GM18526 (cell line): ENCODE data around the gene GRM3.

Experiments used
- POLR2A ChIP-seq: IDR thresholded peaks from 3 replicates; pipeline ENCODE4 v1.6.1; 2011; ENCODE audit not compliant: insufficient read length; ENCODE audit errors: extremely low read depth

GRM3 gene

DNA sequence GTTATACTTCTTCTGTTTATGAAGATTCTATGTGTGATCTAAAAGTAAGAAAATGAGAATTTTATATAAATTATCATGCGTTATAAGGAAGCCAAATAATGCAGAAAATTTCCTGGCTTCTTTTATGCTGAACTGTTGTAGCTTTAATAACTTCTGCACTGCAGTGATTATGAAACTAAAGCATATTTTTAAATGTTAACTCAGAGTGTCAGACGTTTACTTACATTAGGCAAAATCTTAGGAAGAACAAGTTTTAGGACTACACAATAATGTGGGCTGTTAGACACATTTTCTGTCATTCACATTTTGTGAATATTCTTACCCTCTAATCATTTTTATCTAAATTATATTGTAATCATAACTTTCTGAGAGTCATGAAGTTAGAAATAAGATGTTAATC is 22.0 kb downstream of the GRM3 start:
- no peak for TF ChIP-seq POLR2A

GRCh38 chr7:86667732-86668131 is 24.0 kb downstream of the GRM3 start:
- no peak for TF ChIP-seq POLR2A

GRCh38 chr7:86668315-86668714 is 24.6 kb downstream of the GRM3 start:
- TF ChIP-seq POLR2A, result no peak

DNA sequence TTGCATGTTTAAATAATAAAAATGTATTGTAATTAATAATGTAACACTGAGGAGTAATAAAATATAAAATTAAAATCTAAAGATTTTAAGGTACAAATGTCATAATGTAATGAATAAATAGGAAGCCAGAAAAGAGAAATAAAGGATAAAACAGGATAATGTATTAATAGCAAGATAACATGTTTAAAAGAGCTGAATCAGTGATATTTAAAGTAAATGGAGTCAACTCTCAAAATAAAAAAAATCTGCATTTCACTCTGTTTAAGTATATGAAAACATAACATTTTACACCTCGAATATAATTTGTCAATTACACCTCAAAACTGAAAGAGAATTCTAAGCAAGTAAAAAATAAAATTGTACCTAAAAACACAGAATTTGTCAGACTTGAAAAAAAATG is 44.1 kb downstream of the GRM3 start:
- no peak for TF ChIP-seq POLR2A

DNA sequence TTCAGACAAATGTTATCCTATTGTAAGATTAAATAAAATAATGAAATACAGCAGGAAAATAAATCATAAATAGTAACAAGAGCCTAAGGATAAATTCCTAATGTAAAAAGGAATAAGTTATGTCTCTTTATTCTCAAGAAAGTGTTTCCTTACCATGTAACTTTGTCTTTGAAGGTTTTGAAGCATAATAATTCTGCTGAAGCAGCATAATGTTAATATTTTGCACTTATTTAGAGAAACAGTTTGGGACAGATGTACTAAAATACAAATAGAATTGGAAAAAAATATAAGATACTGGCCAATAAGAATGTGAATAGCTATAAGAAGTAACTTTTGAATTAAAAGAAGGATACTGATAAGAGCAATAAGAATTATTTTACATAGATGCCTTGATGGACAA is 45.7 kb downstream of the GRM3 start:
- TF ChIP-seq POLR2A, result no peak

- no peak for TF ChIP-seq POLR2A
These were observed 49.0 kb downstream of the GRM3 start for GRCh38 chr7:86692755-86693154.

DNA sequence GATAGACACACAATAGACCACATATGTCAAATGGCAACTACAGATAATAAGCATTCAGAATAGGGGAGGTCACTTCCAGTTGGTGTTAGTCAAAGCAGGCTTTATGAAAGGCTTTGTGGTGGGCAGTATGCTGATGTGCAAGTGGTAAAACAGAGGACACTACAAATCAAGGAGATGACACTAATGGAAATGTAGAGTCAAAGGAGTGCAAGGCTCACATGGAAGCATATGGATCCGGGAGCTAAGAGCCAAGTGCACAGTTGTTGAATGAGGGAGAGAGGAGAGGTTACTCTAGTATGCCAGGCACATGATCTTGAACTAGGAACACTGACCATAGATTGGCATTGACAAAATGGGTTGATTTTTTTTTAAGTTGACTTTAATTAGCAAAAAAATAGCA is 62.7 kb downstream of the GRM3 start:
- no peak for TF ChIP-seq POLR2A

GRCh38 chr7:86708031-86708680 is 64.4 kb downstream of the GRM3 start:
- no peak for TF ChIP-seq POLR2A

DNA sequence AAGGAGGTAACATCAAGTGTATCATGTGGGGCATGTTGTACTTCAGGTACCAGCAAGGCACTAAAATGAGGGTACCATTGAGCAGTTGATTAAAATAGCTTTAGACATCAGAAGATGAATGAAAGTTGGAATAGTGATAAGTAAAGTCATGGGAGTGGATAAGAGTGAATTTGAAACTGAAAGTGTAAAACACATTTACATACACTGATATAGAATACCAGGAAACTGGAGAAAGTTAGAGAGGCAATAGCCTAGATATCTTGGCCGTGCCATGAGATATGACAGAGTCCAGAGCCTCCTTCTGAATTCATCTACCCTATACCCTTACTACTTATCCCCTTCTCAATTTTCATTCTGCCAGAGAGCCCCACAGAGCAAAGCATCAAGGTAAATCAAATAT is 76.6 kb downstream of the GRM3 start:
- TF ChIP-seq POLR2A, result no peak

DNA sequence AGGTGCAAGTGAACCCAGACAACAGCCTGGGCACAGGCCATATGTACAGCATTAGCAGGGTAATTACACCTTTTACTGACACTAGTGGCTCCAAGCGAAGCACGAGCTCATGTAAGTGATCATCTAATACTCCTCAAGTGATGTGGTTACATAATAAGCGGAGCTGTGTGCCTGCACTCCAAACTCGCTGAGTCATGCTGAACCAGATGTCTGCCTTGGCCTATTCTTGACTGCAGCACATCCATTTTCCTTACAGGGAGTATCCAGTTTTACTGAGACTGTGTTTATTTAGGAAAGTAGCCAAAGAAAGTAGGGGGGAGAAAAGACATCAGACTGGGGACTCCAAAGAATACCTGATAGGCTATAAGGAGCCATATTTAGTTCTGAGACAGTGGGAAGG is 90.1 kb downstream of the GRM3 start:
- TF ChIP-seq POLR2A, result no peak

- no peak for TF ChIP-seq POLR2A
These were observed 101.5 kb downstream of the GRM3 start for GRCh38 chr7:86745013-86745745.

GRCh38 chr7:86747698-86748097 is 104.0 kb downstream of the GRM3 start:
- no peak for TF ChIP-seq POLR2A

- TF ChIP-seq POLR2A, result no peak
These were observed 104.5 kb downstream of the GRM3 start for GRCh38 chr7:86748201-86748600.

DNA sequence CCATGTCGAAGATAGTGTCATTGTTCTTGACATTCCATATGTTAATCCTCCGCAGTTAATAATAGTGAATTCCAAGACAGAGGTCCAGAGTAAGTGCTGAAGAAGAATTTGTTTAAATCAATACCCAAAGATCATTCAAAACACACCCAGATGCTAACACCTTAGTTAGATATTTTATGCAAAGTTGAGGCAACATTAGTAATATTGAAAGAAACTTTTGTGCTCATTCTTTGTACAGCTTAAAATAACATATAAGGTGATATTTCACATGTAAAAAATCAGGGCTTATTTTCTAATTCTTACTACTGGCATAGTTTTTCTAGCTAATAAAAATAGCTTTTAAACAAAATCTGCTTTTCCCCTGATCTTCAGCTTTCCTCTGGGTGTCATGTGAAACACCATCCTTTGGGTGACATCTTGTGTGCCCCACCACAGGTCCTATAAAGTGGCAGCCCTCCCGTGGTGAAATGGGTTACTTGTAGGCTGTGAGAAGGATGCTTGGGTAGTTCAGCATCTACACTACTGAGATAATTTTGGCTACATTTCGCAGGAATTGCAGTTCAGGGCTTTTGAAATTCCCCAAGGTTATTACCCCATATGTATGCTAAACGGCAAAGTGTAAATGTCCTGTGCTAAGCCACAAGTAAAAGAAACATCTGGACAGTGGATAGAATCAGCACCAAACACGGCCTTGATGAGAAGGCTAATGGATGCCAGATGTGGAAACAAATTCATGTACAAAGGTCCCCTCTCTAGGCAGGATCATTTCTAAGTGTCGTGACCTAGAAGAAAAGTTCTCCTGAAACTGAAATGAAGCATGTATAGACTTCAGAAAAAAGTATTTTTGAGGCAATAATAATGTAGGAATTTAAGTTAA is 105.4 kb downstream of the GRM3 start:
- TF ChIP-seq POLR2A, result no peak

- no peak for TF ChIP-seq POLR2A
These were observed 106.3 kb downstream of the GRM3 start for GRCh38 chr7:86749741-86750665.
